Neural progenitor cell (in vitro differentiated cells): ENCODE results near the gene KCNE2. TPM values are rescaled to one million over a fixed set of nuclear protein-coding genes. Genes with fewer than 3 reads are reported as not detected.
"Not testable (repeated sequence)": the region's sequence is repeated elsewhere in the genome, so short reads cannot be mapped to it uniquely, and the experiment has no call there.

Experiments used
- DNase-seq: peaks from one replicate; pipeline ENCODE4 v3.0.0-alpha.2; 2016; ENCODE audit warnings: low spot score
- H2AFZ ChIP-seq: fragments of 200-600 bp; sonication (generic); replicated peaks from 2 replicates; pipeline ENCODE4 v1.6.1; 2016; ENCODE audit warnings: antibody characterized with exemption
- H3F3A ChIP-seq: fragments of 200-600 bp; sonication (generic); 2 replicates; pipeline ENCODE4 v1.6.1; 2016; ENCODE audit warnings: antibody characterized with exemption, low read depth
- H3K27ac ChIP-seq: fragments of 200-600 bp; sonication (generic); 2 replicates; pipeline ENCODE4 v1.5.1; 2016; ENCODE audit warnings: mild to moderate bottlenecking
- H3K27me3 ChIP-seq: fragments of 200-600 bp; sonication (generic); 2 replicates; pipeline ENCODE4 v1.6.1; 2016; ENCODE audit warnings: mild to moderate bottlenecking, moderate library complexity
- H3K36me3 ChIP-seq: fragments of 200-600 bp; sonication (generic); 2 replicates; pipeline ENCODE4 v1.5.1; 2016
- H3K4me1 ChIP-seq: fragments of 200-600 bp; sonication (generic); 2 replicates; pipeline ENCODE4 v1.6.1; 2016; ENCODE audit warnings: mixed run types
- H3K4me2 ChIP-seq: fragments of 200-600 bp; sonication (generic); 2 replicates; pipeline ENCODE4 v1.6.1; 2016
- H3K4me3 ChIP-seq: fragments of 200-600 bp; sonication (generic); 2 replicates; pipeline ENCODE4 v1.5.1; 2016
- H3K79me2 ChIP-seq: fragments of 200-600 bp; sonication (generic); 2 replicates; pipeline ENCODE4 v1.6.1; 2016; ENCODE audit warnings: low read depth
- H3K9ac ChIP-seq: fragments of 200-600 bp; sonication (generic); 2 replicates; pipeline ENCODE4 v1.6.1; 2016
- H3K9me3 ChIP-seq: fragments of 200-600 bp; sonication (generic); 2 replicates; pipeline ENCODE4 v1.5.1; 2016; ENCODE audit warnings: low read depth
- H4K20me1 ChIP-seq: fragments of 200-600 bp; sonication (generic); 2 replicates; pipeline ENCODE4 v1.6.1; 2016; ENCODE audit warnings: low read depth
- H3K27ac Mint-ChIP-seq: 3 replicates; pipeline ENCODE4 v1.8.0; 2021; ENCODE audit warnings: mixed read lengths
- H3K27me3 Mint-ChIP-seq: 2 replicates; pipeline ENCODE4 v1.8.0; 2022; ENCODE audit warnings: low read depth, mild to moderate bottlenecking, inconsistent platforms, moderate library complexity, mixed read lengths; ENCODE audit not compliant: insufficient read depth
- H3K36me3 Mint-ChIP-seq: 3 replicates; pipeline ENCODE4 v1.8.0; 2021; ENCODE audit warnings: mixed read lengths
- H3K4me1 Mint-ChIP-seq: 3 replicates; pipeline ENCODE4 v1.8.0; 2021; ENCODE audit warnings: mixed read lengths
- H3K4me3 Mint-ChIP-seq: 3 replicates; pipeline ENCODE4 v1.8.0; 2021; ENCODE audit warnings: mild to moderate bottlenecking, moderate library complexity, mixed read lengths
- H3K9me3 Mint-ChIP-seq: 3 replicates; pipeline ENCODE4 v1.8.0; 2020; ENCODE audit warnings: mixed read lengths
- EZH2 ChIP-seq: fragments of 200-600 bp; sonication (generic); IDR thresholded peaks from 2 replicates; pipeline ENCODE4 v1.6.1; 2017; ENCODE audit warnings: antibody characterized with exemption, mild to moderate bottlenecking, moderate library complexity
- EZH2phosphoT487 ChIP-seq: fragments of 200-600 bp; sonication (generic); IDR thresholded peaks from 2 replicates; pipeline ENCODE4 v1.6.1; 2017; ENCODE audit warnings: antibody characterized with exemption
- total RNA-seq: library from RNA; depleted of rRNA; stranded (reverse); fragments of >200 nt; gene quantifications from 2 replicates; pipeline ENCODE4 v1.2.3, GENCODE V29; 2015; ENCODE audit warnings: low replicate concordance
- TF ChIP-seq, protein P1 (sequence below): fragments of 200-600 bp; sonication (generic); IDR thresholded peaks from 2 replicates; pipeline ENCODE4 v1.5.1; 2017; ENCODE audit warnings: antibody characterized with exemption, mild to moderate bottlenecking

The KCNE2 gene
- total RNA-seq, 1 donor from 2014 or later, result 0.19 TPM

DNA sequence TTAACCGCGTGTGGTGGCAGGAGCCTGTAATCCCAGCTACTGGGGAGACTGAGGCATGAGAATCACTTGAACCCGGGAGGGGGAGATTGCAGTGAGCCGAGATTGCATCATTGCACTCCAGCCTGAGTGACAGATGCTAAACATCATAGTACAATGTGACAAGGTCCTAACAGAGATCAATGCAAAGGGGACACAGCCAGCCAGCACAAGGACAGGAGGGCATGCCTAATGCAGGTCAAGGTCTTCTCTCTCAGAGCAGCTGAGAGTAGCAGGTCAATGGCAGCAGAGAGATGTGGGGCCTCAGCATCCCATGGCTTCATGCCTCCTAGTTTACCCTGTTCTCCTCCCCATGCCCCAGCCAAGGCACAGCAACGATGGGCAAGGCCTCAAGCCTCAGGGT is 8.5 kb downstream of the KCNE2 start:
- H3K79me2 ChIP-seq, result no peaks in the 10 kb centered on the region
- no peaks in the 10 kb centered on the region for H3K36me3 ChIP-seq
- no peaks in the 10 kb centered on the region for H4K20me1 ChIP-seq
- H3K36me3 Mint-ChIP-seq, result no peaks in the 10 kb centered on the region
- no peaks in the 10 kb centered on the region for H3K9me3 Mint-ChIP-seq
- no peak overlapping the region for H3K27ac ChIP-seq
- H3K27me3 ChIP-seq, result no peaks in the 10 kb centered on the region
- peaks cover 2% of the 10 kb centered on the region for H3K27me3 Mint-ChIP-seq
- H3F3A ChIP-seq, result no peaks in the 10 kb centered on the region
- no peak overlapping the region for H3K4me3 Mint-ChIP-seq
- H3K4me3 ChIP-seq, result no peak overlapping the region
- H2AFZ ChIP-seq, result no peak overlapping the region
- TF ChIP-seq EZH2phosphoT487, result no peak
- TF ChIP-seq, protein P1, sequence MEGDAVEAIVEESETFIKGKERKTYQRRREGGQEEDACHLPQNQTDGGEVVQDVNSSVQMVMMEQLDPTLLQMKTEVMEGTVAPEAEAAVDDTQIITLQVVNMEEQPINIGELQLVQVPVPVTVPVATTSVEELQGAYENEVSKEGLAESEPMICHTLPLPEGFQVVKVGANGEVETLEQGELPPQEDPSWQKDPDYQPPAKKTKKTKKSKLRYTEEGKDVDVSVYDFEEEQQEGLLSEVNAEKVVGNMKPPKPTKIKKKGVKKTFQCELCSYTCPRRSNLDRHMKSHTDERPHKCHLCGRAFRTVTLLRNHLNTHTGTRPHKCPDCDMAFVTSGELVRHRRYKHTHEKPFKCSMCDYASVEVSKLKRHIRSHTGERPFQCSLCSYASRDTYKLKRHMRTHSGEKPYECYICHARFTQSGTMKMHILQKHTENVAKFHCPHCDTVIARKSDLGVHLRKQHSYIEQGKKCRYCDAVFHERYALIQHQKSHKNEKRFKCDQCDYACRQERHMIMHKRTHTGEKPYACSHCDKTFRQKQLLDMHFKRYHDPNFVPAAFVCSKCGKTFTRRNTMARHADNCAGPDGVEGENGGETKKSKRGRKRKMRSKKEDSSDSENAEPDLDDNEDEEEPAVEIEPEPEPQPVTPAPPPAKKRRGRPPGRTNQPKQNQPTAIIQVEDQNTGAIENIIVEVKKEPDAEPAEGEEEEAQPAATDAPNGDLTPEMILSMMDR, result no peak
- TF ChIP-seq EZH2, result no peak
- no peak overlapping the region for H3K27ac Mint-ChIP-seq
- H3K4me1 Mint-ChIP-seq, result peaks cover 7% of the 10 kb centered on the region
- no peak overlapping the region for H3K4me2 ChIP-seq
- H3K4me1 ChIP-seq, result peaks cover 5% of the 10 kb centered on the region
- H3K9me3 ChIP-seq, result no peaks in the 10 kb centered on the region
- DNase-seq, result no peak
- H3K9ac ChIP-seq, result no peak overlapping the region

DNA sequence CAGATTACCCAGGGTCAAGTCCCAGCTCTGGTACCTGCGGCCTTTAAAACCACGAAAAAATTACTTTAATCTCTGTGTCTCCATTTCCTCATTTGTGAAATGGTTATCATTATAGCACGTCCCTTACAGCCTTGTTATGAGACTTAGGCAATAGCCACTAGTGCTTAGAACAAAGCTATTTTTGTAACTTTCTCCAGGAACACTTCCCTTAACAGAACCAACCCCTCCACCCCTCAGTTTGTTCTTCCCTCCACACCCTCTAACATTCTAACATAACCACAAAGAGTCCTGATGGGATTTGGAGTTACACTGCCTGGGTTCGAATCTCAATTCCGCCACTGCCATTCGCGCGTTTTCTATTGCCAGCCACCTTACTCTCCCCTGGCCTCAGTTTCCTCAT is 10.7 kb downstream of the KCNE2 start:
- not testable (repeated sequence) for H4K20me1 ChIP-seq, H2AFZ ChIP-seq, H3K4me2 ChIP-seq, H3K27ac Mint-ChIP-seq, H3K9me3 ChIP-seq, H3K36me3 Mint-ChIP-seq, H3K27ac ChIP-seq, H3K4me1 ChIP-seq, H3K4me3 ChIP-seq, H3K27me3 Mint-ChIP-seq, H3K4me1 Mint-ChIP-seq, DNase-seq, H3K9me3 Mint-ChIP-seq, H3K27me3 ChIP-seq, H3K4me3 Mint-ChIP-seq, H3K79me2 ChIP-seq, H3F3A ChIP-seq, H3K36me3 ChIP-seq, H3K9ac ChIP-seq

DNA sequence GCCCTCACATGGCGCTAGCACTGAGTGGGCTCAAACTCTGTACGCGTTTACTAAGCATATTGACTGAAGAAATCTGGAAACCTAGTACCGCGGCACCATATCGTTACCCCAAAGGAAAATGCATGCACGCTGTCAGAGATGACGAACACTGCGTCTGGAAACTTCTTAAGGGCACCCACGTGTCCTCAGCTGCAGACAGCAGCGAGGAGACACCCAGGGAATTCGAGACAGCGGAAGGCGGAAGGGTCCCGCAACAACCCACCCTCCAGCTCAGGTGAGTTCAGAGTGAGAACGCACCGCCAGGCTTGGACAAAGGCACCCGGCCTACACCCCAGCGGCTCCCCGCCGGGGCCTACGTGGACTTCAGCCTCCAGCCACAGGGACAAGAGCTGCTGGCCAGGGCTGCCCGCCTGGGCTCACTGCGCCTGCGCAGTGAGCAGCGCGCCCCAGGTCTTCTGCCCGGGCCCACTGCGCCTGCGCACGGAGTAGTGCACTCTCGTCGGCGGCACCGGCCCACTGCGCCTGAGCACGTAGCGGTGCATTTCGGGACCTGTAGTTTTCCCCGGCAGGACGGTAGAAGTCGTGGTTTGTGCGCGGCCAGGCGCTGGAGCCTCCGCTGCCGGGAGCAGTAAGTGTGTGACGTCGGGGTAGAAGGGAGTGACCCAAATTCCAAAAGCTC is 11.3 kb downstream of the KCNE2 start, which contains the start of gene SMIM11:
TSS of gene SMIM11 (plus strand) at position 568 of the 679 bp plus-strand sequence. CDS start 3,998 bp downstream, outside the sequence.
- DNase-seq, result not testable (repeated sequence)

DNA sequence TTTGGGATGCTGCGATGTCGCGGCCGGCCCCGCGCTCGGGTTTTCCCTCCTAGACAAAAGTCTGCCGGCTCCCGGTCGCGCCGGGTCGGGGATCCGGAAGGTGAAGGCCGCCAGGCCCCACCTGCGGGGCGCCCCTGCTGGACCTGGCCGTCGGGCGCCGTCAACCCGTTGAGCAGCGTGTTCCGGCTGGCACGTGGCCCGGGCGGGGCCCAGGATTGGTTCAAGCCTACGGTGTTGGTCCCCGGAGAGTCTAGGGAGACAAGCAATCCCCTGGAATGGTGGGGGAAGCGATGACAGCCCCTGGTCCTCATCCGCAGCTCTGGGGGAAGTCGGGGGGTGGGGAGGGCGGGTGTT is 11.8 kb downstream of the KCNE2 start:
- H3K4me3 Mint-ChIP-seq, H3K27me3 Mint-ChIP-seq, H3K79me2 ChIP-seq, H3F3A ChIP-seq, H3K9me3 ChIP-seq, H3K4me2 ChIP-seq, H3K9ac ChIP-seq, DNase-seq, H3K4me1 Mint-ChIP-seq, H3K4me1 ChIP-seq, H3K36me3 Mint-ChIP-seq, H3K9me3 Mint-ChIP-seq, H4K20me1 ChIP-seq, H3K27me3 ChIP-seq, H3K4me3 ChIP-seq, H2AFZ ChIP-seq, H3K36me3 ChIP-seq, H3K27ac ChIP-seq, H3K27ac Mint-ChIP-seq: not testable (repeated sequence)

More for the DNA sequence above, 11.3 kb downstream of the KCNE2 start, which contains the start of gene SMIM11:
- not testable (repeated sequence) for H3K36me3 ChIP-seq, H3K9me3 ChIP-seq, H3K27ac Mint-ChIP-seq, H3K4me3 Mint-ChIP-seq, H3K4me1 ChIP-seq, H3K4me1 Mint-ChIP-seq, H3K4me2 ChIP-seq, H2AFZ ChIP-seq, H3K4me3 ChIP-seq, H3K27me3 ChIP-seq, H3K36me3 Mint-ChIP-seq, H3K79me2 ChIP-seq, H3K9ac ChIP-seq, H3K9me3 Mint-ChIP-seq, H3F3A ChIP-seq, H4K20me1 ChIP-seq, H3K27ac ChIP-seq, H3K27me3 Mint-ChIP-seq

DNA sequence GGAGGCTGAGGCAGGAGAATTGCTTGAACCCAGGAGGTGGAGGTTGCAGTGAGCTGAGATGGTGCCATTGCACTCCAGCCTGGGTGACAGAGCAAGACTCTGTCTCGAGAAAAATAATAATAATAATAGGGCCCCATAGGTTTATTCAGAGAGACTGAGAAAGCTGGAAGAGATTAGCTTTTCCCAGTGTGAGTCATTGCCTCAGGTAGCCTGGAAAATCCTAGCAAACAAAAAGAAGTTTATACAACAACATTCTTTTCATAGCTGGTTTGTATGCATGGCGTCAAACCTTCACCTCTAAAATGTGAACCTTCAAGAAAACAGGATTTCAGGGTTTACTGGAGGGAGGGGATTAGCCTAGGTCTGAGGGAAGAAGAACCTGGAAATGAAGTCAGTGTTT is 19.3 kb downstream of the KCNE2 start:
- H3K4me1 Mint-ChIP-seq, H4K20me1 ChIP-seq, H3K9me3 ChIP-seq, DNase-seq, H3K36me3 ChIP-seq, H3K9me3 Mint-ChIP-seq, H3K4me2 ChIP-seq, H3F3A ChIP-seq, H3K79me2 ChIP-seq, H3K36me3 Mint-ChIP-seq, H3K4me3 ChIP-seq, H3K27me3 Mint-ChIP-seq, H2AFZ ChIP-seq, H3K9ac ChIP-seq, H3K4me3 Mint-ChIP-seq, H3K27ac ChIP-seq, H3K27me3 ChIP-seq, H3K4me1 ChIP-seq, H3K27ac Mint-ChIP-seq: not testable (repeated sequence)

DNA sequence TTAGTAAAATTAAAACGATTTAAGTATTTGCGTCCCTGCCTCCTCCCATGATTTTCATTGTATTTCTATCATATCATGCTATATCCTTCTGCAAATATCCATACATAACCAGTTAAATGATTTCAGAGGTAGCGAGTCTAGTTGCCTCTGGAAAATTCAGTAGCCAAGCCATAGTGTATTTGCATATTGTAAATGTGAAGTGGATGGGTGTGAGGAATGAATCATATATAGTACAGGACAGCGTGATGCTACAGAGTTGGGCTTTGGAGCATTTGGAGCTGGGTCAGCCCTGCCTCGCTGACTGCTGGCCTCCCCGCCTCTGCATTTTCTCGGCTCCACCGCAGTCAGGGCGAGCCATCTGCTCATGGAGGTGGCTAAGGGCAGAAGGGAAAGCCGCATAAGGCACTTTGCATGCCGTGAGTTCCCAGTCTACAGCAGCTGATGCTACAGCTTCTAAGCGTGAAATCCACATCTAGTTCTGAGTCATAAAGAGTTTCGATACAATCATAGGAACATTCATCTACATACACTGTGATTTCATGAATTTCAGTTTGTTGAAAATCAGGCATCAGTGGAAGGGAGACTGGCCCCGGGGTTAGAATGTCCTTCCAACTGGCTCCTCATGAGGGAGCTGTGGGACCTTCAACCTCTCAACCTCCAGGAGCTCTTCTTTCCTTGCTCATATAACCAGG is 20.1 kb downstream of the KCNE2 start:
- not testable (repeated sequence) for H3K4me1 Mint-ChIP-seq, H3K36me3 ChIP-seq, H3K4me2 ChIP-seq, H3K4me1 ChIP-seq, H2AFZ ChIP-seq, H3K4me3 Mint-ChIP-seq, H3K9ac ChIP-seq, H3F3A ChIP-seq, H3K9me3 Mint-ChIP-seq, H3K27ac Mint-ChIP-seq, H3K27ac ChIP-seq, DNase-seq, H3K9me3 ChIP-seq, H4K20me1 ChIP-seq, H3K79me2 ChIP-seq, H3K27me3 ChIP-seq, H3K36me3 Mint-ChIP-seq, H3K4me3 ChIP-seq, H3K27me3 Mint-ChIP-seq

DNA sequence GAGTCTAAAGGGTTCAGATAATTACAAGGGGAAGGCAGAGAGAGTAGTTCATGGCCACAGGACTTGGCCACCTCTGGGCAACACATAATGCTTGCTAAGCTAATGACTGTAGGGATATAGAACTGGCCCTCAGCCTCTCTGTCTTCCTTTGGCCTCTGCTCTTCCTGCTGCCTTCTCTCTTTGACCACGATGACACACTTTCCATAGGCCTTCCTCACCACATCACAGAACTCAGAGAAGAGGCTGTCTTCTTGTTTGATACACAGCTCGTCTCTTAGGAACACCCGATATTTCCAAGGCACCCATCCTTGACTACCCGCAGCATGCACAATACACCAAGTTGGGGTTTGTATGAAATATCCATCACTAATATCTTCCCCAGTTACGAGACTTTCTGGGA is 36.7 kb downstream of the KCNE2 start:
- not testable (repeated sequence) for H3K9ac ChIP-seq, DNase-seq, H3K4me3 Mint-ChIP-seq, H3K4me1 Mint-ChIP-seq, H3K4me1 ChIP-seq, H3K27me3 Mint-ChIP-seq, H3K79me2 ChIP-seq, H3K36me3 ChIP-seq, H3K36me3 Mint-ChIP-seq, H3K9me3 ChIP-seq, H3K27me3 ChIP-seq, H3K9me3 Mint-ChIP-seq, H3K4me2 ChIP-seq, H2AFZ ChIP-seq, H3F3A ChIP-seq, H4K20me1 ChIP-seq, H3K27ac Mint-ChIP-seq, H3K4me3 ChIP-seq, H3K27ac ChIP-seq
